ENCODE measurements around the gene CC2D2A. TPM values are rescaled to one million over a fixed set of nuclear protein-coding genes. Genes with fewer than 3 reads are reported as not detected.

The CC2D2A gene
- polyA plus RNA-seq, 1 donor from 2014 or later = 8.6 TPM

- H3K9me3 ChIP-seq (ENCODE audit: low read length) = no peaks in the 10 kb centered on the region
- H3K9me2 ChIP-seq (ENCODE audit: insufficient read depth, low read length) = no peaks in the 10 kb centered on the region
- H4K20me1 ChIP-seq (ENCODE audit: insufficient read depth) = no peaks in the 10 kb centered on the region
- no peak overlapping the region for H3K27ac ChIP-seq (ENCODE audit: low read length)
- no peak overlapping the region for H2AFZ ChIP-seq (ENCODE audit: low read depth, low read length)
- TF ChIP-seq POLR2AphosphoS5 (IDR thresholded peaks at IDR 0.05) (no peak), SMC3 (conservative IDR thresholded peaks at IDR 0.05; ENCODE audit: poor library complexity) (no peak), RAD21 (conservative IDR thresholded peaks at IDR 0.05) (no peak), CTCF (IDR thresholded peaks at IDR 0.05; ENCODE audit: poor library complexity, severe bottlenecking) (no peak), TAF1 (IDR thresholded peaks at IDR 0.05; ENCODE audit: low read depth) (no peak), EP300 (conservative IDR thresholded peaks at IDR 0.05; ENCODE audit: poor library complexity, severe bottlenecking) (no peak), MXI1 (conservative IDR thresholded peaks at IDR 0.05; ENCODE audit: poor library complexity, severe bottlenecking) (no peak), EZH2 (IDR thresholded peaks at IDR 0.05; ENCODE audit: borderline replicate concordance, insufficient read depth, low read length, poor library complexity, severe bottlenecking) (no peak), REST (IDR thresholded peaks at IDR 0.05; ENCODE audit: borderline replicate concordance) (no peak)
- no peaks in the 10 kb centered on the region for H3K36me3 ChIP-seq (ENCODE audit: insufficient read depth, low read length)
- no peak overlapping the region for H3K9ac ChIP-seq (ENCODE audit: low read length)
- no peaks in the 10 kb centered on the region for H3K27me3 ChIP-seq (ENCODE audit: insufficient read depth, low read depth, low read length)
- no peaks in the 10 kb centered on the region for H3K79me2 ChIP-seq (replicated peaks; ENCODE audit: insufficient read depth, low read length)
- no peak overlapping the region for H3K4me2 ChIP-seq (ENCODE audit: low read length)
- H3F3A ChIP-seq (ENCODE audit: insufficient read depth, low read length, poor library complexity, severe bottlenecking) = no peaks in the 10 kb centered on the region
- no peak overlapping the region for H3K4me3 ChIP-seq (ENCODE audit: low read length)
Observed at GRCh38 chr4:15525080-15525479, 55.4 kb downstream of the CC2D2A start.

GRCh38 chr4:15526924-15527592 lies 57.4 kb downstream of the CC2D2A start:
- Histone ChIP-seq H3K36me3 (ENCODE audit: insufficient read depth, low read length) (no peaks in the 10 kb centered on the region), H3K4me2 (ENCODE audit: low read length) (no peak overlapping the region), H3K4me3 (ENCODE audit: low read length) (no peak overlapping the region), H3K27me3 (ENCODE audit: insufficient read depth, low read depth, low read length) (no peaks in the 10 kb centered on the region), H2AFZ (ENCODE audit: low read depth, low read length) (no peak overlapping the region), H3K9me2 (ENCODE audit: insufficient read depth, low read length) (no peaks in the 10 kb centered on the region), H3K79me2 (replicated peaks; ENCODE audit: insufficient read depth, low read length) (no peaks in the 10 kb centered on the region), H3K9me3 (ENCODE audit: low read length) (no peaks in the 10 kb centered on the region), H3F3A (ENCODE audit: insufficient read depth, low read length, poor library complexity, severe bottlenecking) (no peaks in the 10 kb centered on the region), H3K9ac (ENCODE audit: low read length) (no peak overlapping the region), H4K20me1 (ENCODE audit: insufficient read depth) (no peaks in the 10 kb centered on the region), H3K27ac (ENCODE audit: low read length) (no peak overlapping the region)
- TF ChIP-seq POLR2AphosphoS5 (IDR thresholded peaks at IDR 0.05) (no peak), SMC3 (conservative IDR thresholded peaks at IDR 0.05; ENCODE audit: poor library complexity) (no peak), REST (IDR thresholded peaks at IDR 0.05; ENCODE audit: borderline replicate concordance) (no peak), EP300 (conservative IDR thresholded peaks at IDR 0.05; ENCODE audit: poor library complexity, severe bottlenecking) (no peak), TAF1 (IDR thresholded peaks at IDR 0.05; ENCODE audit: low read depth) (no peak)

Data from neural cell (in vitro differentiated cells).